H1 (cell line): ENCODE measurements around the gene RGR. TPM values are rescaled to one million over a fixed set of nuclear protein-coding genes. Genes with fewer than 3 reads are reported as not detected.

Source experiments
- CHD7 ChIP-seq: fragments of 300-600 bp; sonication (generic); IDR thresholded peaks from 2 replicates; pipeline ENCODE4 v1.7.1; 2012; ENCODE audit warnings: low read length, moderate library complexity, mild to moderate bottlenecking, inconsistent platforms; ENCODE audit not compliant: insufficient replicate concordance
- MAFK ChIP-seq: IDR thresholded peaks from 2 replicates; pipeline ENCODE4 v1.6.1; 2012; ENCODE audit warnings: low read depth, mild to moderate bottlenecking, improper control_type of control experiment, low read length
- polyA plus RNA-seq, 7 experiments: library from polyadenylated mRNA; depleted of rRNA in 3 of 7; stranded (reverse) in 5 of 7; unstranded in 2 of 7; fragments of >200 nt in 5 of 7; fragments of 200-250 nt in 2 of 7; gene quantifications; 1 replicate in 5 of 7; 2 replicates in 1 of 7; 4 replicates in 1 of 7; pipeline versions ENCODE4 v1.2.1 to v1.2.3, GENCODE V29; 2011 to 2013; ENCODE audit warnings: missing spikeins in 2 of 7, mixed read lengths in 2 of 7
- total RNA-seq: library from RNA; stranded (reverse); fragmentation: NEBNext Ultra II Directional; extraction: Animal tissue kit (Norgen Biotek cat#: 25700); gene quantifications from 2 replicates; pipeline ENCODE4 v1.2.1, GENCODE V29; 2021

RGR gene
- total and polyA plus RNA-seq, 2 of the 8 experiments (the other 6 are each of a cell fraction or from before 2014, with no cell fraction given), result not detected

GRCh38 chr10:84216834-84217233 lies 28.0 kb upstream of the RGR start (continued):
- no peak for TF ChIP-seq CHD7
- no peak for TF ChIP-seq MAFK
